HG02571 (cell line): ENCODE results near the gene PPRC1.
A peak's percentile ranks its signal among the peaks of the same experiment; 100 is the strongest.

Experiments
- ATAC-seq: cut with Tn5 transposase; IDR thresholded peaks from one replicate; pipeline ENCODE4 v1.9.1; 2021; ENCODE audit warnings: mild to moderate bottlenecking, moderate library complexity; ENCODE audit not compliant: unreplicated experiment

PPRC1 gene, protein sequence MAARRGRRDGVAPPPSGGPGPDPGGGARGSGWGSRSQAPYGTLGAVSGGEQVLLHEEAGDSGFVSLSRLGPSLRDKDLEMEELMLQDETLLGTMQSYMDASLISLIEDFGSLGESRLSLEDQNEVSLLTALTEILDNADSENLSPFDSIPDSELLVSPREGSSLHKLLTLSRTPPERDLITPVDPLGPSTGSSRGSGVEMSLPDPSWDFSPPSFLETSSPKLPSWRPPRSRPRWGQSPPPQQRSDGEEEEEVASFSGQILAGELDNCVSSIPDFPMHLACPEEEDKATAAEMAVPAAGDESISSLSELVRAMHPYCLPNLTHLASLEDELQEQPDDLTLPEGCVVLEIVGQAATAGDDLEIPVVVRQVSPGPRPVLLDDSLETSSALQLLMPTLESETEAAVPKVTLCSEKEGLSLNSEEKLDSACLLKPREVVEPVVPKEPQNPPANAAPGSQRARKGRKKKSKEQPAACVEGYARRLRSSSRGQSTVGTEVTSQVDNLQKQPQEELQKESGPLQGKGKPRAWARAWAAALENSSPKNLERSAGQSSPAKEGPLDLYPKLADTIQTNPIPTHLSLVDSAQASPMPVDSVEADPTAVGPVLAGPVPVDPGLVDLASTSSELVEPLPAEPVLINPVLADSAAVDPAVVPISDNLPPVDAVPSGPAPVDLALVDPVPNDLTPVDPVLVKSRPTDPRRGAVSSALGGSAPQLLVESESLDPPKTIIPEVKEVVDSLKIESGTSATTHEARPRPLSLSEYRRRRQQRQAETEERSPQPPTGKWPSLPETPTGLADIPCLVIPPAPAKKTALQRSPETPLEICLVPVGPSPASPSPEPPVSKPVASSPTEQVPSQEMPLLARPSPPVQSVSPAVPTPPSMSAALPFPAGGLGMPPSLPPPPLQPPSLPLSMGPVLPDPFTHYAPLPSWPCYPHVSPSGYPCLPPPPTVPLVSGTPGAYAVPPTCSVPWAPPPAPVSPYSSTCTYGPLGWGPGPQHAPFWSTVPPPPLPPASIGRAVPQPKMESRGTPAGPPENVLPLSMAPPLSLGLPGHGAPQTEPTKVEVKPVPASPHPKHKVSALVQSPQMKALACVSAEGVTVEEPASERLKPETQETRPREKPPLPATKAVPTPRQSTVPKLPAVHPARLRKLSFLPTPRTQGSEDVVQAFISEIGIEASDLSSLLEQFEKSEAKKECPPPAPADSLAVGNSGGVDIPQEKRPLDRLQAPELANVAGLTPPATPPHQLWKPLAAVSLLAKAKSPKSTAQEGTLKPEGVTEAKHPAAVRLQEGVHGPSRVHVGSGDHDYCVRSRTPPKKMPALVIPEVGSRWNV (N-terminal part only)

DNA sequence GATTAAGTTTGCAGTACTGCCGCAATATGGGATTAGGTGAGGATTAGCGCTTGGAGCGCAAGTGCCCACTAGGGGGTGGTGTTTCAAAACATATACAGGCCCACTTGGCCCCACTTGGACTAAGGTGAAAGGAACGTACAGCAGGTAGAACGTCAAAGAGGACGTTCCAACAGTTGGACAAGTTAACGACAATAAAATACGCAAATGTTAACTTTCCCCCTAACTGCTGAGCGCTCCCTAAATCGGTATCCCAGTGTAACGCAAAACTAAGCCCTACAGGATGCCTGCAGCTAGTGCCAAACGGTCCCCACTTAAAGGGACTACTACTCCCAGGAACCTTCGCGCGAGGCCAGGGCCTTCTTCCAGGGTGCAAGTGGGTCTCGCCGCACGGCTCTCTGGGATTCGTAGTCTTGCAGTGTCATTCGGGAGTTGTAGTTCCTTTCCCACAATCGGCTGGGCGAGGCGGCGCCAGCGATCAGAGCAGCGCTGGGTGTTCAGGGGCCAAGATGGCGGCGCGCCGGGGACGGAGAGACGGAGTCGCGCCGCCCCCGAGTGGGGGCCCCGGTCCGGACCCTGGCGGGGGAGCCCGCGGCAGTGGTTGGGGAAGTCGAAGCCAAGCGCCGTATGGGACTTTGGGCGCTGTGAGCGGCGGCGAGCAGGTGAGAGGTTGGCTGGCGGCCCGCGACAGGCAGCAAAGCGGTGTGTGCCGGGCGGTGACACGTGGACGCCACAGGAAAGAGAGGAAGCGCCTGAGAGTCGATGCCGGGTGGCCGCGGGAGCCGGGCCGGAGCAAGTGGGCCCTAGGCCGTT lies at the start of gene PPRC1:
PPRC1 (plus strand) TSS at position 478 of the 810 bp plus-strand sequence; CDS start at position 507, 29 bp downstream.
- peak; percentile 90 for ATAC-seq

DNA sequence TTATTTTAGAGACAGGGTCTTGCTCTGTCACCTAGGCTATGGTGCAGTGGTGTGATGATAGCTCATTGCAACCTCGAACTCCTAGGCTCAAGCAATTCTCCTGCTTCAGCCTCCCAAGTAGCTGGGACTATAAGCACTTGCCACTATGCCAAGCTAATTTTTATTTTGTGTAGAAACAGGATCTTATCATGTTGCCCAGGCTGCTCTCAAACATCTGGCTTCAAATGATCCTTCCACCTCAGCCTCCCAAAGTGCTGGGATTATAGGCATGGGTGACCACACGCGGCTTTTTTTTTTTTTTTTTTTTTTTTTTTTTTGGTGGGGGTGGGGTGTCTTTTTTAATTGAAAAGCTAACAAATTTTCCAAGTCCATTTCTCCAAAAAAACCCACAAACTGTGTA lies 49.3 kb upstream of the PPRC1 start:
- no peak for ATAC-seq

DNA sequence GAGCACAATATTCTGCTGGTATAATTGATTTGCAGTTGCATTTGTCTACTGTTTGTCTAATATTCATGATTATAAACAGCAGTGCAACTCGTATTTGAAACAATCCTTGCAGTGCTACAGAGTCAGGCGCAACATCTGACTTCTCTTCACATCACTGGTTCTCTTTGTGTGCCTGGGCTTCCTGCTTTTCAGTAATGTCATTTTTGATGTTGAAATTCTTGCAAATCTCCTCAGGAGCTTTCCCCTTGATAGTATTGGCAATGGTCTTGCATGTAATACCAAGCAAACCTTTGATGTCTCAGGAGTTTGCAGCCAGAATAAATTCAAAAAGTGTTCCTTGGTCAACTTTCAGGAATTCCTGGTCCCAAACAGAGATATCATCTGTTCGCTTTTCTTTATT lies 47.5 kb upstream of the PPRC1 start:
- no peak for ATAC-seq

DNA sequence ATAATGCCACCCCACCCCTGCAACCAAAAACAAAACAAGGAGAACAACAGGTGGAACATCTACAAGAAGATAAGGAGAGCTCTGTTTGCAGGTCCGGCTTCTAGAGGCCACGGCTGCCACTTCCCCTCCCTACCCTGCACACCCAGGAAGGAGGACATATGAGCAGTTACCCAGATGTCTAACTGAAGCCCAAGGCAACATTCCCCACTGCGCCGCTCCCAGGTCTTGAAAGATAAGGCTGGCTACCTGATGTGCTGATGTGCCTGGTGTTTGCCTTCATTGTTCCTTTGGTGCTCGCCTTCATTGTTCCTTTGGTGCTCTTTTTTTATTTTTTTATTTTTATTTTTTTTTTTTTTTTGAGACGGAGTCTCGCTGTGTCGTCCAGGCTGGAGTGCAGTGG lies 46.6 kb upstream of the PPRC1 start:
- ATAC-seq = no peak

DNA sequence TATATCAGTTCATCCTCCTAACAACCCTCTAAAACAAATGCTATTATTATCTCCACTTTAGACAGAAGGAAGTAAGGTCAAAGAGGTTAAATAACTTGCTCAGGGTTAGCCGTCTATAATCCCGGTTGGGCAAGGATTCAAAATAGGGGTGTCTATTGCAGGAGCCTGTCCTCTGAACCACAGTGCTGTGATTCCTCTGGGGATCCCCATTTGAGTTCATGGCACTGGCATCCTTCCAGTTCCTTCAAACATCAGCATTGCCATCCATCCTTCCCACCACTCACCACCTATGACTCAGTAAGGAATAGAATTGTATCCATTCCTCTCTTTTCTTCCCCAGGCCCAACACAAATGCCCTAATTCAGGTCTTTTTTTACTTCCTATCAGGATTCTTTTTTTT lies 42.1 kb upstream of the PPRC1 start:
- ATAC-seq = no peak

DNA sequence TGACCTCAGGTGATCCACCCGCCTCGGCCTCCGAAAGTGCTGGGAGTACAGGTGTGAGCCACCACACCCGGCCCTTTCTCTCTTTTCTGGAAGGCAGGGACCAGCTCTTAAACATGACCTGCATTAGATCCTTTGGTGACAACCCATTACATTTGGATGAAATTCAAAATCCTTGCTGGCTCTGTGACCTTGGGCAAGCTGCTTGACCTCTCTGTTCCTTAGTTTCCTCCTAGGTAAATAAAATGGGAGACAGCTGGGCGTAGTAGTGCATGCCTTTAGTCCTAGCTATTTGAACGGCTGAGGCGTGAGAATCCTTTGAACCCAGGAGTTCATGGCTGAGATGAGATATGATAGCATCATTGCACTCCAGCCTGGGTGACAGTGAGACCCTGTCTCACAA lies 36.4 kb upstream of the PPRC1 start:
- no peak for ATAC-seq

DNA sequence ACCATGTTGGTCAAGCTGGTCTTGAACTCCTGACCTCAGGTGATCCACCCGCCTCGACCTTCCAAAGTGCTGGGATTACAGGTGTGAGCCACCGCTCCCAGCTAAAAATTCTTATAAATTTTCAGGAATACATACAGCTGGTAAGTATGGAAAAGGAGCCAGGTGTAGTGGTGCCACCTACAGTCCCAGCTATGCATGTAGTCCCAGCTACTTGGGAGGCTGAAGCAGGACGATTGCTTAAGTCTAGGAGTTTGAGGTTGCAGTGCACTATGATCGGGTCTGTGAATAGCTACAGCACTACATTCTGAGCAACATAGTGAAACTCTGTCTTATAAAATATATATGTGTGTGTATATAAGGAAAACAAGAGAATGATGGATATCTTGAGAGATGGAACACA lies 31.7 kb upstream of the PPRC1 start:
- ATAC-seq = no peak

DNA sequence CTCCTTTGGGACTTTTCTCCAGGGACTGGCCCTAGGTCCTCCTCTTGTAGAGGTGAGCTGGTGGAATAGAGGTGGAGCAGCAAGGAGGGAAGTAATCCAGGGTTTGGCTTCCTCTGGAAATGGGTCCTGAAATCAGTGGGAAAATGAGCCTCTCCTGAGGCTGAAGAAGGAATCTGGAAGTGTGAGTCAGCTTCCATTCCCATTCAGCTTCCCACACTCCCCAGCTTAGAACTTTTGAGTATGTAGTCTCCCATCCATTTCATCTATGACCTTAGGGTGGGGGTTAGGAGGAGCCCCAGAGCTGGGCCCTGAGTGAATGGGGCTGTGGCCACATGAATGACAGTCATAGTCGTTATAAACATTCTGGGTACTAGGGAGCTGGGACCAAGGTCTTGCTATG lies 30.4 kb upstream of the PPRC1 start:
- ATAC-seq = no peak

DNA sequence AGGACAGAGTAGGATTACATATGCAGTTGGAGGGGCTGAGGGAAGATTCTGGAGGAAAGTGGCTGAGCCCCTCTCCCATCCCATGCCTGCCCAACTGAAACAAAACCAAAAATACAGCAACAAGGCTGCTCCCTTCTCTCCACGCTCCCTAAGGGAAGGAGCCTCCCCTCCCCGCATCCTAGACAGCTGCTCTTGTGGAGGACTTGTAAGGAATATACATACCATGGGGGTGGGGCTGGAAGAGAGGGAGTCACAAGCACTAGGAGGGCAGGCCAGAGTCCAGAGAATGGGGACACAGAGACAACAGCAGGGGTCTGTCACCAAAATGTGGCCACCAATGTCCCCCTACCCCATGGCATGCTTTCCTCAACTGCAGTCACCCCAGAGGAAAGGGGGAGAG lies 25.8 kb upstream of the PPRC1 start:
- ATAC-seq = no peak

DNA sequence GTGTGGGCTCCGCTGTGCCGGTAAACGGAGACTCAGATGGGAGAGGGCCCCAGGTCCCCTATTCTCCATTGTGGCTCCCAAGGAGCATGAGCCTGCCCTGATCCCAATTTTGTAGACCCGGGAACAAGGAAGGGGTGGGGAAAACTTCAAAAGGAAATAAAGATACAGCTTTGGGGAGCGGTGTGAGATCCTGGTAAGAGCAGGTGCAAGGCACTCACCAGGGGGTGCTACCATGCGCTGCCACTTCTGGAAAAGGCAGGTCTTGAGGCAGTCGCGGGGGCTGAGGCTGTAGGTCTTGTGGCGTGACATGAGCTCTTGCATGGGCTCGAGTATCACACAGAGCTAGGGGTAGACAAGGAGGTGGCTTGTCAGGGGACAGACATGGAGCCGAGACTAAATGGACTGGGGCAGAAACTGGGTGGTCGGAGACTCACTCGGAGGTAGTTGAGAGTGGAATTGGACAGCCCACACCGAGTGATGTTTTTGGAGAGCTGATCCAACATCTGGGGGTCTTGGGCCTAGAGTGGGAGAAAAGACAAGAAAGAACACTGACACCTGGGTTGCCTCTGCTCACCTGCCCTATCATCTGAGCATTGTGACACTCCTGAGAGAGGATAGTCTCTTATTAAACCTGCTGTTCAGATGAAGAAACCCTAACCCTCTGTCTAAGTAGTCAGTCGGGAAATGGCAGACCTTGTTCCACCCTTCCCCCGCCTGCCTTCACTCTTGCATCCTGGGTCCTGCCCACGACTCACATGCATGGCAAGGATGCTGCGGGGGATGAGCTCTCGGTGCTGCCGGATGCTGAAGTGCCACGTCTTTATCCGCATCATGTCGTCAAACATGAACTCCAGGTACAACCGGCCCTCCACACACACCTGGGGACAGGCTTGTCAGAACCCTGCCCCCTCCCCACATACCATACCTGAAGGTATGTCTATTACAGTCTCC lies 23.4 kb upstream of the PPRC1 start:
- ATAC-seq = no peak

DNA sequence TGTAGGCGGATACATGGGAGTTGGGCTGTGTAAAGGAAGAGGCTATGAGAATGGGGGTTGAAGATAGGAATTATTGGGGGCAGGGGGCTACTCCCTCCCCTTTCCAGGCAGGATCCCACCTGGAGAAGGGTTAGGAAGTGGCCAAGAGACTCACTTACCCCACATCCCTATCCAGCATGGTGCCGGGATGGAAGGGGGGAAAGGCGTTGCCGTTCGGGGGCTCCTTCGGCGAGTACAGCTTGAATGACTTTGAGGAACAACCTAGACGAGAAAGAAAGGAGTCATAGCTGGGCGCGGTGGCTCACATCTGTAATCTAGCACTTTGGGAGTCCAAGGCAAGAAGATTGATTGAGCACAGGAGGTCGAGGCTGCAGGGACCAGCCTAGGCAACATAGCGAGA lies 21.6 kb upstream of the PPRC1 start:
- ATAC-seq = no peak

DNA sequence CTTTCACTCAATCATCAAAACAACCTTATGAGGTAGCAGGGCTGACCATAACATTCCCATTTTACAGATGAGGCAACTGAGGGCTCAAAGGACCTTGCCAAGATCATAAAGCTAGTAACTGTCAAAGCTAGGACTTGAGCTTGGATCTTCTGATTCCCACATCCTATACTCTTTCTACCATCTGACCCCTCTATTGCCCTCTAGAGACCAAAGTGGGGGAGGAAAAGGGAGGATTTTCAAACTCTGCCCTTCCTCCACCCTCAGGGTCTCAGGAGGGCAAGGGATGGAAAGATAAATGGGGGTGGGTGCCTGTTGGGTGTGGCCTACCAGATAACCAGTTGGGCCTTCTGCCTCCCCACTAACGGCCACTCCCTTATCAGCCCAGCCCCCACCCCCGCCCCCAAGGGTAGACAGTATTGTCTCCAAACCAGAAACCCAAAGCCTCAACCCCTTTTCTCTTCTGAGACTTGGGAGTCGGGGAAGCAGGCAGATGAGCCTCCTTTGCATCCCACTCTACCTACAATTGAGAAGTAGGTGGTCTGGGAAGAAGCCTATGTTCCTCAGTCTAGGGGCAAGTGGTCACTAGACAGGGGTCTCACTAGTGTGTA lies 20.5 kb upstream of the PPRC1 start:
- ATAC-seq = no peak

DNA sequence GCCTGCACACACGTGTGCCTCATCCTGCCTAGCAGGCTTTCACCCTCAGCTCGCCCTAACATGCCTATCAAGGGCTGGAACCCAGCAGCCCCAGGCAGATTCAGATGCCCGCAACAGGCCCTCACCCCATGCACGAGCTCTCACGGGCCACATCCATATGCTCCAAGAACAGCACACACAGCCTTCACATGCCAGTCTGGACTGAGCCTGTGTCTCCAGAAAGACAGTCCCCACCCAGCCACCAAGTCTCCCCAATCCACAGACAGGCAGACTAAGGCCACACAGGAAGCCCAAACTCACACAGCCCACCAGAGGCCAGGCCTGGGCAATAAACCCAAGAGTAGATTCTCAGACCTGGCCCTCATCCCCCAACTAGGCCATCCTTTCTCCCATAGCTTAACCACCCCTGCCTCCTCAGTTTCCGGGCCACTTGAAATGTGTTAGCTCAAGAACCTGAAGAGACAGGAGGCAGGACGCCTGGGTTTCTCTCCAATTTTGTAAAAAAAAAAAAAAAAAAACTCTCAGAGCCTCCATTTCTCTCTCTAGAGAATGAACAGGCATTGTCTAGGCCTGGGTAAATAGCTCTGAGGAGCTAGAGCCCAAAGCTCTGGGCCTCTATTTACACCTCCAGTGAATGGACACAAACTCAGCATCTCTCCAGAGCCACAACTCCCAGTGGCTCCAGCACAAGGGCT lies 19.4 kb upstream of the PPRC1 start:
- ATAC-seq = no peak

DNA sequence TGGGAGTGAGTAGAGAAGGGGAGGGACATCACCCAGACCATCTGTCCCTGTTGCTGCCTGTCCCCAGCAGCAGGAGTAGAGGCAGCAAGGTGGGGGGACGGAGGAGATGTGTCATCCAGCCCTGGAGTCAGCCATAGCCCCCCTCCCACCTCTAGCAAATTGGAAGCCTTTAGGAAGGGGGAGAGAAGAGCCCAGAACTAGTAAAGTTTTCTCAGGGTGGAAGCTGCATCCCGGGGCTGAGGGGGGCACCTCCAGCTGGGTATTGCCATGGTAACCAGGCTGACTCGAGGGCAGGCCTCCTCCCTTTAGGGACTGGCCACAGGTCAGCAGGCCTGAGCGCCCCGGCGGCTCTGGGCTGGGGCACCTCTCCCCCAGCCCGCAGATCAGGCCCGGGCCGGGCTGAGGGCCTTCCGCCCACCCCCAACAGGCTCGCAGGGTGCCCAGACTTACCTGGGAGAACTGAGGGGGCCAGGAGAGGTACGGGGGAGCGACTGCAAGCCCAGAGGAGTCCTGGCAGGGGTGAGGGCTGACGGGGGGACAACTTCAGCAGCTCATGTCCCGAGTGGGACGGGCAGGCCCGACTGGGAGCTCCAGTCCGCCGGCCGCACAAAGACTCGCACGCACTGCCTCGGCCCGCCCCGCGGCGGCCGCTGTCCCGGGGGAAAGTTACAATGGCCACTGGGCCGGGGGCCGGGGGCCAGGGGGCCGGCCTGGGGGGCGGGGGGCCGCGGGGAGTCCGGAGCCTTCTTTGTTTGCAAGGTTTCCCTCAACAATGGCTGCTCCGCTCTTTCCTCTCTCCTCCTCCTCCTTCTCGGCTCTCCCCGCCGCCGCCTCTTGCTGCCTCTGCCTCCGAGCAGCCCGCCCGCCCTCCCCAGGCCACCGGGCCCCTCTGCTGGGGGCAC lies 18.6 kb upstream of the PPRC1 start:
- ATAC-seq = peak; percentile 16

DNA sequence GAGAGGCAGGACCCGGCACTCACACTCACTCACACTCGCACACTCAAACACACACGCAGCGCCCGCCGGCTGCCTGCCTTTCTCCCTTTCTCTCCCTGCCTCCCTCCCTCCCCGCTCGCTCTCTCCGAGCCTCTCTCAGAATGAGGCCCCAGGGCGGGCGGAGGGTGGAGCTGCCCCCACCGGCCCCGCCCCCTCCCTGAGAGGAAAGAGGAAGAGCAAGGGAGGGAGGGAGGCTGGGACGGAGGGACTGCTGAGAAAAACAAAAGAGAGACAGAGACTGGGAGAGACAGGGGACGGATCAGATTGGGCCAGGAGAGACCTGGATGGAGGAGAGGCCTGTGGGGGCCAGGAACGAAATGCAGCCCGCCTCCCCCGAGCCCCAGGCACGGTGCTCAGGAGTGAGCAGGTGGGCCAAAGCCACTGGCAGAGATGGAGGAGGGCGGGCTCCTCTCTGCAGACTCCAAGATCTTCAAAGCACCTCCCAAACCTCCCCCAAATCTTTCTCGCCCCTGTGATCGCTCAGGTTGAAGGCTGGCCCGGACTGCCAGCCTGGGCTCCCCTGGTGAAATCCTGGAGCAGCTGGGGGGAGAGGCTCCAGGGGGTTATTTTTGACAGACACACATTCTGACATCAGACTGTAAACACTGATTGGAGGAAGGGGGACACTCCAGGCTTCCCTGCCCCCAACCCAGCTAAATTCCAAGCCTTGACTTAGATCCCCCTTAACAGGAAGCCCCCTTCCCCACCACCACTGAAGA lies 17.8 kb upstream of the PPRC1 start:
- peak; percentile 69 for ATAC-seq

DNA sequence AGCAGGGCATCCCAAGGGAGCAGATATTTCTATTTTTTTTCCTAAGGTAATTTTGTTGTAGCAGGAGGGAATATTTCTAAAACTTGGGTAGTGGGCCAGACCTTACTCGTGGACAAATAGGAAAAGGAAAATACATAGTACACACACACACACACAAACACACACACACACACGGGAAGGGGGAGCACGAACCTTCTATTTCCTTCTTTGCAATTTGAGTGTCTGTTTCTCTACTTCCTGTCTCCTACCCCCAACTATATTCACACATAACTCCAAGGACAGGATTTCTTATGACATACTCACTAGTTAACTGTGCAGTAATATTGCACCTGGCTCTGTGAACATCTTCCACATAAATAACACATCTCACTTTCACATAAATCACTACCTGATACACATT lies 17.1 kb upstream of the PPRC1 start:
- no peak for ATAC-seq
